H1 (cell line): ENCODE data around the gene PGLYRP4. TPM values are rescaled to one million over a fixed set of nuclear protein-coding genes. Genes with fewer than 3 reads are reported as not detected.
A peak's percentile ranks its signal among the peaks of the same experiment; 100 is the strongest.

Source experiments
- CTCF ChIA-PET: fragments of 300-600 bp; sonication (Branson Sonifier 250); formaldehyde crosslinking; loops from one replicate; lab custom pipeline; 2021; ENCODE audit not compliant: partially characterized antibody; lab: Charles Lee
- POLR2A ChIA-PET: fragments of 300-600 bp; sonication (Branson Sonifier 250); formaldehyde crosslinking; loops from one replicate; lab custom pipeline; 2021; ENCODE audit warnings: inconsistent platforms; ENCODE audit not compliant: partially characterized antibody; lab: Charles Lee
- DNase-seq, 2 experiments: peaks; one replicate each; pipeline versions ENCODE4 v3.0.0 to v3.0.0-alpha.2; 2010 to 2022; ENCODE audit warnings: low spot score in 2 of 2, low read depth in 1 of 2, mixed read lengths in 1 of 2
- FAIRE-seq: peaks from 2 replicates; lab custom pipeline; 2011; peaks lifted over from hg19 to GRCh38; lab: Jason Lieb, UNC
- H2AFZ ChIP-seq: 2 replicates; pipeline ENCODE4 v1.8.1; 2012; ENCODE audit warnings: low read length, inconsistent platforms
- H2AK5ac ChIP-seq: 2 replicates; pipeline ENCODE4 v1.6.1; 2013; ENCODE audit warnings: low read depth, low read length
- H2BK120ac ChIP-seq: replicated peaks from 2 replicates; pipeline ENCODE3; 2013; ENCODE audit warnings: low read depth, low read length, inconsistent platforms
- H2BK12ac ChIP-seq: 2 replicates; pipeline ENCODE4 v1.6.1; 2013; ENCODE audit warnings: low read depth, low read length
- H2BK15ac ChIP-seq: 2 replicates; pipeline ENCODE4 v1.6.1; 2013; ENCODE audit warnings: low read length
- H2BK20ac ChIP-seq: 2 replicates; pipeline ENCODE4 v1.6.1; 2013; ENCODE audit warnings: low read length
- H2BK5ac ChIP-seq: 2 replicates; pipeline ENCODE4 v1.6.1; 2013; ENCODE audit warnings: low read depth, low read length
- H3K14ac ChIP-seq: 2 replicates; pipeline ENCODE4 v1.6.1; 2013; ENCODE audit warnings: inconsistent platforms; ENCODE audit not compliant: insufficient read length
- H3K18ac ChIP-seq: 2 replicates; pipeline ENCODE4 v1.6.1; 2013; ENCODE audit warnings: low read length; ENCODE audit errors: extremely low read depth
- H3K23ac ChIP-seq: 2 replicates; pipeline ENCODE4 v1.6.1; 2013; ENCODE audit warnings: inconsistent platforms; ENCODE audit not compliant: insufficient read length
- H3K23me2 ChIP-seq: 2 replicates; pipeline ENCODE4 v1.6.1; 2013; ENCODE audit warnings: low read depth, low read length
- H3K27ac ChIP-seq: 2 replicates; pipeline ENCODE4 v1.6.1; 2011; ENCODE audit warnings: low read depth, low read length, inconsistent platforms
- H3K27me3 ChIP-seq, 4 experiments: replicated peaks in 1 of 4; 1 replicate in 1 of 4; 2 replicates in 3 of 4; pipeline versions ENCODE4 v1.6.1 to v1.8.1; 2011 to 2013; ENCODE audit warnings: low read length in 3 of 4, mild to moderate bottlenecking in 3 of 4, inconsistent platforms in 2 of 4, mixed read lengths in 2 of 4, moderate library complexity in 1 of 4; ENCODE audit not compliant: control insufficient read depth in 3 of 4, insufficient read depth in 3 of 4; ENCODE audit errors: extremely low read depth in 1 of 4
- H3K36me3 ChIP-seq, 4 experiments: 2 replicates each; pipeline versions ENCODE4 v1.6.1 to v1.8.1; 2011 to 2013; ENCODE audit warnings: mild to moderate bottlenecking in 4 of 4, low read length in 3 of 4, moderate library complexity in 2 of 4, control low read depth in 1 of 4, inconsistent platforms in 1 of 4; ENCODE audit not compliant: insufficient read depth in 4 of 4, control insufficient read depth in 2 of 4
- H3K4ac ChIP-seq: replicated peaks from 2 replicates; pipeline ENCODE3; 2013; ENCODE audit warnings: low read length, low read depth, mixed read lengths, inconsistent platforms; ENCODE audit not compliant: insufficient read length
- H3K4me1 ChIP-seq, 4 experiments: replicated peaks in 1 of 4; 1 replicate in 1 of 4; 2 replicates in 3 of 4; pipeline versions ENCODE4 v1.6.1 to v1.8.1; 2011 to 2013; ENCODE audit warnings: low read length in 3 of 4, inconsistent platforms in 2 of 4, mixed read lengths in 1 of 4; ENCODE audit not compliant: insufficient read depth in 4 of 4, control insufficient read depth in 3 of 4
- H3K4me2 ChIP-seq, 2 experiments: 2 replicates each; pipeline versions ENCODE4 v1.6.1 to v1.8.1; 2011 to 2013; ENCODE audit warnings: low read depth in 2 of 2, low read length in 2 of 2, control low read depth in 1 of 2, inconsistent platforms in 1 of 2, mild to moderate bottlenecking in 1 of 2; ENCODE audit not compliant: insufficient read depth in 1 of 2
- H3K4me3 ChIP-seq, 4 experiments: fragments of 200-600, 300-600 bp in 1 of 4; sonication (generic), shearing (Covaris generic), sonication (Bioruptor Twin) in 1 of 4; 2 replicates each; pipeline versions ENCODE4 v1.5.1 to v1.8.1; 2011 to 2016; ENCODE audit warnings: low read length in 4 of 4, low read depth in 3 of 4, control low read depth in 2 of 4, inconsistent platforms in 2 of 4, mild to moderate bottlenecking in 2 of 4, mixed read lengths in 1 of 4, moderate library complexity in 1 of 4; ENCODE audit not compliant: insufficient read depth in 2 of 4; ENCODE audit errors: extremely low read depth in 1 of 4
- H3K56ac ChIP-seq: replicated peaks from 2 replicates; pipeline ENCODE3; 2013; ENCODE audit warnings: low read depth, mild to moderate bottlenecking, mixed read lengths, low read length, inconsistent platforms; ENCODE audit not compliant: insufficient read length
- H3K79me1 ChIP-seq: 2 replicates; pipeline ENCODE4 v1.6.1; 2013; ENCODE audit warnings: low read depth, low read length, control low read depth
- H3K79me2 ChIP-seq, 2 experiments: 2 replicates each; pipeline versions ENCODE4 v1.6.1 to v1.8.1; 2012 to 2013; ENCODE audit warnings: low read length in 2 of 2, mild to moderate bottlenecking in 2 of 2, inconsistent platforms in 1 of 2; ENCODE audit not compliant: insufficient read depth in 2 of 2, control insufficient read depth in 1 of 2
- H3K9ac ChIP-seq, 4 experiments: replicated peaks in 1 of 4; 1 replicate in 1 of 4; 2 replicates in 3 of 4; pipeline versions ENCODE4 v1.6.1 to v1.8.1; 2011 to 2013; ENCODE audit warnings: low read depth in 3 of 4, low read length in 3 of 4, control low read depth in 2 of 4, mild to moderate bottlenecking in 2 of 4, moderate library complexity in 2 of 4, inconsistent platforms in 1 of 4; ENCODE audit errors: extremely low read depth in 1 of 4
- H3K9me3 ChIP-seq, 2 experiments: 2 replicates each; pipeline versions ENCODE4 v1.6.1 to v1.8.1; 2012 to 2013; ENCODE audit warnings: mild to moderate bottlenecking in 2 of 2, moderate library complexity in 2 of 2, control low read depth in 1 of 2, inconsistent platforms in 1 of 2, low read depth in 1 of 2, low read length in 1 of 2, mixed read lengths in 1 of 2; ENCODE audit not compliant: insufficient read depth in 2 of 2
- H4K20me1 ChIP-seq, 2 experiments: replicated peaks in 1 of 2; 2 replicates each; pipeline versions ENCODE3 to v1.8.1; 2011 to 2013; ENCODE audit warnings: inconsistent platforms in 2 of 2, low read length in 2 of 2, mild to moderate bottlenecking in 1 of 2; ENCODE audit not compliant: insufficient read depth in 2 of 2, control insufficient read depth in 1 of 2
- H4K5ac ChIP-seq: 2 replicates; pipeline ENCODE4 v1.6.1; 2013; ENCODE audit warnings: low read length, low read depth, mixed read lengths, inconsistent platforms; ENCODE audit not compliant: insufficient read length
- H4K8ac ChIP-seq: 2 replicates; pipeline ENCODE4 v1.8.0; 2013; ENCODE audit warnings: mild to moderate bottlenecking, moderate library complexity, low read length, inconsistent platforms; ENCODE audit not compliant: insufficient read depth; ENCODE audit errors: extremely low read depth
- H4K91ac ChIP-seq: replicated peaks from 2 replicates; pipeline ENCODE3; 2013; ENCODE audit warnings: low read length, mixed read lengths, inconsistent platforms; ENCODE audit not compliant: insufficient read length
- CTCF ChIP-seq, 3 experiments: IDR thresholded peaks; 1 replicate in 2 of 3; 2 replicates in 1 of 3; pipeline versions ENCODE4 v1.5.1 to v1.6.1; 2011; ENCODE audit warnings: low read length in 3 of 3, mild to moderate bottlenecking in 3 of 3, inconsistent platforms in 2 of 3, low read depth in 1 of 3, moderate library complexity in 1 of 3; ENCODE audit not compliant: insufficient read depth in 1 of 3; ENCODE audit errors: control extremely low read depth in 1 of 3
- POLR2A ChIP-seq, 2 experiments: IDR thresholded peaks; 1 replicate in 1 of 2; 2 replicates in 1 of 2; pipeline ENCODE4 v1.6.1; 2011; ENCODE audit warnings: low read depth in 2 of 2, low read length in 2 of 2, mild to moderate bottlenecking in 2 of 2; ENCODE audit errors: control extremely low read depth in 1 of 2
- RAD21 ChIP-seq, 2 experiments: IDR thresholded peaks in 1 of 2; conservative IDR thresholded peaks in 1 of 2; 2 replicates each; pipeline ENCODE4 v1.6.1; 2011; ENCODE audit warnings: low read depth in 2 of 2, low read length in 2 of 2, improper control_type of control experiment in 1 of 2, inconsistent platforms in 1 of 2, mild to moderate bottlenecking in 1 of 2, moderate library complexity in 1 of 2
- WGBS, 2 experiments: shearing (Covaris generic) in 1 of 2; methylation state at CpG; one replicate each; pipeline versions ENCODE4 v1.1.6 to v1.1.7; 2013 to 2015; ENCODE audit warnings: low lambda C conversion rate in 2 of 2, mixed read lengths in 2 of 2, inconsistent platforms in 1 of 2, low coverage in 1 of 2, missing lambda C conversion rate in 1 of 2; ENCODE audit not compliant: insufficient replicate concordance in 2 of 2, insufficient coverage in 1 of 2, insufficient read length in 1 of 2; ENCODE audit errors: extremely low coverage in 1 of 2, missing lambda C conversion rate in 1 of 2; 5-methylcytosine and 5-hydroxymethylcytosine counted together
- polyA plus RNA-seq, 7 experiments: library from polyadenylated mRNA; depleted of rRNA in 3 of 7; stranded (reverse) in 5 of 7; unstranded in 2 of 7; fragments of >200 nt in 5 of 7; fragments of 200-250 nt in 2 of 7; gene quantifications; 1 replicate in 5 of 7; 2 replicates in 1 of 7; 4 replicates in 1 of 7; pipeline versions ENCODE4 v1.2.1 to v1.2.3, GENCODE V29; 2011 to 2013; ENCODE audit warnings: missing spikeins in 2 of 7, mixed read lengths in 2 of 7
- total RNA-seq: library from RNA; stranded (reverse); fragmentation: NEBNext Ultra II Directional; extraction: Animal tissue kit (Norgen Biotek cat#: 25700); gene quantifications from 2 replicates; pipeline ENCODE4 v1.2.1, GENCODE V29; 2021

PGLYRP4 gene
- total and polyA plus RNA-seq, 2 of the 8 experiments (the other 6 are each of a cell fraction or from before 2014, with no cell fraction given), result not detected

- CTCF ChIA-PET, result interaction anchor here (0.6 to 3.8 kb wide), 7 partner anchors 9 to 454 kb away, joined by 3 to 18 read pairs (median 3); no protein-coding TSS in a partner anchor
- FAIRE-seq (no peak), DNase-seq (no peak)
- H3K79me2 ChIP-seq, result no peaks in the 10 kb centered on the region
- H3K4me3 ChIP-seq, result no peak within 1 kb of the TSS
- no peaks in the 10 kb centered on the region for H3K79me1 ChIP-seq
- no peak within 1 kb of the TSS for H2BK120ac ChIP-seq
- H3K56ac ChIP-seq, result no peak within 1 kb of the TSS
- H2AFZ ChIP-seq, result no peak within 1 kb of the TSS
- H2BK15ac ChIP-seq, result no peak within 1 kb of the TSS
- H3K23ac ChIP-seq, result no peak within 1 kb of the TSS
- no peaks in the 10 kb centered on the region for H3K27me3 ChIP-seq
- POLR2A ChIA-PET, result no interaction called here
- no peaks in the 10 kb centered on the region for H3K9me3 ChIP-seq
- no peaks in the 10 kb centered on the region for H3K23me2 ChIP-seq
- no peaks in the 10 kb centered on the region for H3K36me3 ChIP-seq
- H2BK20ac ChIP-seq, result no peak within 1 kb of the TSS
- TF ChIP-seq CTCF (IDR thresholded peaks at IDR 0.05; ENCODE audit: control extremely low read depth in 1 of 3, insufficient read depth in 1 of 3, low read depth in 1 of 3, low read length in 3 of 3), result peak; percentile 12 to 20 (median 15); a peak in 2 of 4 replicates
- peak; percentile 31 to 47; a peak in 3 of 4 replicates for TF ChIP-seq RAD21 (IDR thresholded peaks at IDR 0.05 in 1 of 2, conservative IDR thresholded peaks at IDR 0.05 in 1 of 2; ENCODE audit: low read depth in 2 of 2, low read length in 2 of 2)
- no peak for TF ChIP-seq POLR2A (IDR thresholded peaks at IDR 0.05; ENCODE audit: control extremely low read depth in 1 of 2, low read depth in 2 of 2, low read length in 2 of 2)
- H3K27ac ChIP-seq, result no peak within 1 kb of the TSS
- no peaks in the 10 kb centered on the region for H4K20me1 ChIP-seq
- H3K4ac ChIP-seq, result no peak within 1 kb of the TSS
- H3K18ac ChIP-seq, result no peak within 1 kb of the TSS
- H4K5ac ChIP-seq, result no peak within 1 kb of the TSS
- no peak within 1 kb of the TSS for H3K4me2 ChIP-seq
- H2AK5ac ChIP-seq, result no peak within 1 kb of the TSS
- H3K4me1 ChIP-seq, result no peaks in the 10 kb centered on the region
- H3K14ac ChIP-seq, result no peak within 1 kb of the TSS
- no peak within 1 kb of the TSS for H2BK5ac ChIP-seq
- no peak within 1 kb of the TSS for H4K91ac ChIP-seq
- H2BK12ac ChIP-seq, result no peak within 1 kb of the TSS
- 84% methylated on average over 4 of the region's 4 CpGs; no CpG with 5 or more reads in 1 of the 2 experiments for WGBS, 2 experiments
- no peak within 1 kb of the TSS for H3K9ac ChIP-seq
- H4K8ac ChIP-seq, result no peak within 1 kb of the TSS
Measured at GRCh38 chr1:153312570-153313186, 36.0 kb downstream of the PGLYRP4 start, which contains the start of gene PGLYRP3. TSS of gene PGLYRP3 (minus strand) at chr1:153312952. CDS start at chr1:153310665, 2,287 bp downstream.
